ENCODE data around the gene BAHCC1. TPM values are rescaled to one million over a fixed set of nuclear protein-coding genes. Genes with fewer than 3 reads are reported as not detected.

The BAHCC1 gene
- polyA plus RNA-seq, 1 experiment, result 3.1 TPM

DNA sequence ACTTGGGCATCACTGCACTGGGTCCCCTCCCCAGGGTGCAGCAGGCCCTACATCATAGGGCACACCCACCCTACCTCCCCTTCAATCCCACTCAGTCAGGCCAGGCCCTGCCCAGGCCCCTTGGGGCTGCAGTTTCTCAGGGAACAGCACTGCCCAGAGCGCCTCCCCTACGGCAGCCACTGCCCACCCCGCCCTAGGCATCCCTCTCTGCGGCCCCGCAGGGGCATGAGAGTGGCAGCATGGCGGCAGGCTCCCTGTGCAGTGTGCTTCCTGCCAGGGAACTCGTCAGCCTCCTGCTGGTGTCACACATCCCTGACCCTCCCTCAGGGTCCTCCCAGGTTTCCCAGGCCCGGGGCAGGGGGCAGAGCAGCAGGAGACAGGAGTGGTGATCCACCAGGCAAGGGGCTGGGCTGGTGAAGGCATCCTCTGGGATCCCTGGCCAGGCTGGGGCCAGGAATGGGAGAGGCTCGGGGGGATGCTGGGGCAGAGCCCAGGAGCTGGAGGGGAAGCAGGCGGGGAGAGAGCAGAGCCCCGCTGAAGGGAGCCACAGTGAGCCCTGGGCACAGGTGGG lies 16.2 kb upstream of the BAHCC1 start:
- no peaks in the 10 kb centered on the region for H3K36me3 ChIP-seq (ENCODE audit: control insufficient read depth, insufficient read depth, low read length)
- TF ChIP-seq, protein P1, sequence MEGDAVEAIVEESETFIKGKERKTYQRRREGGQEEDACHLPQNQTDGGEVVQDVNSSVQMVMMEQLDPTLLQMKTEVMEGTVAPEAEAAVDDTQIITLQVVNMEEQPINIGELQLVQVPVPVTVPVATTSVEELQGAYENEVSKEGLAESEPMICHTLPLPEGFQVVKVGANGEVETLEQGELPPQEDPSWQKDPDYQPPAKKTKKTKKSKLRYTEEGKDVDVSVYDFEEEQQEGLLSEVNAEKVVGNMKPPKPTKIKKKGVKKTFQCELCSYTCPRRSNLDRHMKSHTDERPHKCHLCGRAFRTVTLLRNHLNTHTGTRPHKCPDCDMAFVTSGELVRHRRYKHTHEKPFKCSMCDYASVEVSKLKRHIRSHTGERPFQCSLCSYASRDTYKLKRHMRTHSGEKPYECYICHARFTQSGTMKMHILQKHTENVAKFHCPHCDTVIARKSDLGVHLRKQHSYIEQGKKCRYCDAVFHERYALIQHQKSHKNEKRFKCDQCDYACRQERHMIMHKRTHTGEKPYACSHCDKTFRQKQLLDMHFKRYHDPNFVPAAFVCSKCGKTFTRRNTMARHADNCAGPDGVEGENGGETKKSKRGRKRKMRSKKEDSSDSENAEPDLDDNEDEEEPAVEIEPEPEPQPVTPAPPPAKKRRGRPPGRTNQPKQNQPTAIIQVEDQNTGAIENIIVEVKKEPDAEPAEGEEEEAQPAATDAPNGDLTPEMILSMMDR (IDR thresholded peaks at IDR 0.05; ENCODE audit: insufficient read depth, low read depth, low read length), result no peak
- POLR2A ChIA-PET, result no interaction called here
- H3K4me3 ChIP-seq (ENCODE audit: low read depth, low read length), result no peak overlapping the region
- CTCF ChIA-PET, result no interaction called here
- DNase-seq (ENCODE audit: low read depth), result no peak
- H3K27me3 ChIP-seq (ENCODE audit: control insufficient read depth, insufficient read depth, low read length), result no peaks in the 10 kb centered on the region

DNA sequence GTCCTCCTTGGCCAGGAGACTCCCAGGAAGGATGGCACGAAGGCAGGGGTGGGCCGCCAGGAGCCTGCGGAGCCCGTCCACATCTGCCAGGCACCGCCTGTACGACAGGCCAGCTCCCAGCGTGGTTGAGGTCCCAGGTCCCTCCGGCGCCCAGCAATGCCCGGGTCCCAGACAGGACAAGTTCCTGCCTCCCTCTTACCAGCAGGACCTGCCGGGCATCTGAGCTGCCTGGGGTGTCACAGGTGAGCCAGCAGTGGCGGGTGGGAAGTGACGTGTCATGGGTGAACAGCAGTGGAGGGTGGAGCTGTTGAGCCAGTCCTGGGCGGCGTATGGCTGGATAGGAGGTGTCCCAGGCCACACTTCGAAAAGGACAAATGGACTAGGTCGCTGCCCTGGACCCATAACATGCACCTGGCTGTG lies 15.7 kb upstream of the BAHCC1 start:
- DNase-seq (ENCODE audit: low read depth), result no peak
- ChIA-PET POLR2A (no interaction called here), CTCF (no interaction called here)
- Histone ChIP-seq H3K4me3 (ENCODE audit: low read depth, low read length) (no peak overlapping the region), H3K36me3 (ENCODE audit: control insufficient read depth, insufficient read depth, low read length) (no peaks in the 10 kb centered on the region), H3K27me3 (ENCODE audit: control insufficient read depth, insufficient read depth, low read length) (no peaks in the 10 kb centered on the region)
- TF ChIP-seq, protein P1 (IDR thresholded peaks at IDR 0.05; ENCODE audit: insufficient read depth, low read depth, low read length), result no peak

DNA sequence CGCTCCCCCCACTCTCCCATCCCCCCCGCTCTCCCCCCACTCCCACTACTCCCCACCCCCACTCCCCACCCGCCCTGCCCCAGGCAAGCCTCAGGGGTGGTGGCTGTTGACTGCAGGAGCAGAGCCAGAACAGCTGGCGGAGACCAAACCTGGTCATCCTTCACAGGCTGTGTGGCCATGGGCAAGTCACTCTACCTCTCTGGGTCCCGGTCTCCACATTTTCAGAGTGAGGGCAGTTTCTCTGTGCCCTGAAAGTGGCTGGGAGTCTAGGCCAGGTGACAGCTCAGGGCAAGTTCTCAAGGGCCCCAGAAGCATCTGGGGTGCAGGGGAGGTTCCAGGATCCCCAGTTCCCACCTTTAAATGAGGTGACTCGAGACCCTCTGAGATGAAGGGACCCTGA lies 15.1 kb upstream of the BAHCC1 start:
- TF ChIP-seq, protein P1 (IDR thresholded peaks at IDR 0.05; ENCODE audit: insufficient read depth, low read depth, low read length), result no peak
- CTCF ChIA-PET, result interaction anchor here (0.9 kb wide), 1 partner anchor 8 kb away, joined by 3 read pairs; no protein-coding TSS in a partner anchor
- H3K27me3 ChIP-seq (ENCODE audit: control insufficient read depth, insufficient read depth, low read length), result no peaks in the 10 kb centered on the region
- no peak for DNase-seq (ENCODE audit: low read depth)
- H3K36me3 ChIP-seq (ENCODE audit: control insufficient read depth, insufficient read depth, low read length), result no peaks in the 10 kb centered on the region
- POLR2A ChIA-PET, result no interaction called here
- no peak overlapping the region for H3K4me3 ChIP-seq (ENCODE audit: low read depth, low read length)

DNA sequence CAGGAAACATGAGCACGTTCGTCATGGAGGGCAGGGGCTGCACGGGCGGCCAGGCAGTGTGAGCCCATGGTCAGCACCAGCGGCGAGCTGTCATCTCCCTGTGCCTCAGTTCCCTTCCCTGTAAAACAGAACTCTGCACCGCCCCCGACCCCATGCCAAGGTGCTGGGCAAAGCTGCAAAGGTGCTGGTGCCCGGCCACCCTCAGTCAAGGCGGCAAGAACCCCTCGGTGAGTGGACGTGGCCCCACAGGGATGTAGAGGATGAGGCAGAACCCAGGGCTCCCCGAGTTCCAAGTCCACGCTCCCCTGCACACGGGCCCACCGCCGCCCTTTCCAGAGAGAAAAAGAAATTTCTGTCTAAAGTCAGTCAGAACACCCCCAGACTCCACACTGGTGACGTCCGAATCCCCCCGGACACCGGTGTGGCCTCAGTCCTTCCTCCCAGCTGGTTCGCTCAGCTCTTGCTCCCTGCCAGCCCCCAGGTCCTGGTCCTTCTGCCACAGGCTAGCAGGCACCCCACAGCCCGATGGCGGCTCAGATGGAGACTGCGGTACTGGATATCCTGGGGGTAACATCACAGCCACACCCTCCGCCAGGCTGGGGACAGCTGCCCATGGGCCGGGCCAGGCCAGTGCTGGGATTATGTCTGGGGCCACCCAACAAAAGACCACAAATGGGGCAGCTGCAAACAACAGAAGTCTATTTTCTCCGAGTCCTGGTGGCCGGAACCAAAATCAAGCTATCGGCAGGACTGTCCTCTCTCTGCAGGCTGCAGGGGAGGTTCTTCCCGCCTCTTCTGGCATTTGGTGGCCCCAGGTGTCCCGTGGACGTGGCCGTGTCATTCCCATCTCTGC lies 14.4 kb upstream of the BAHCC1 start:
- ChIA-PET CTCF (interaction anchor here (0.6 to 0.9 kb wide), 2 partner anchors 8 to 1541 kb away, joined by 3 read pairs; no protein-coding TSS in a partner anchor), POLR2A (no interaction called here)
- TF ChIP-seq, protein P1 (IDR thresholded peaks at IDR 0.05; ENCODE audit: insufficient read depth, low read depth, low read length), result no peak

More for the DNA sequence above, 14.4 kb upstream of the BAHCC1 start:
- no peak for DNase-seq (ENCODE audit: low read depth)
- no peak overlapping the region for H3K4me3 ChIP-seq (ENCODE audit: low read depth, low read length)
- H3K27me3 ChIP-seq (ENCODE audit: control insufficient read depth, insufficient read depth, low read length), result no peaks in the 10 kb centered on the region
- H3K36me3 ChIP-seq (ENCODE audit: control insufficient read depth, insufficient read depth, low read length), result no peaks in the 10 kb centered on the region

Measured in BJ (cell line).